Kasumi-1 (cell line): ENCODE data around the gene SLC66A2.
A peak's percentile ranks its signal among the peaks of the same experiment; 100 is the strongest.

Source experiments
- DNase-seq, 2 experiments: peaks; one replicate each; lab custom pipeline; 2025; lab: John Stamatoyannopoulos, UW

The SLC66A2 gene

GRCh38 chr18:79971211-79971952 is 19.9 kb upstream of the SLC66A2 start:
- no peak for DNase-seq

- no peak for DNase-seq
Observed at GRCh38 chr18:79970419-79971133, 19.1 kb upstream of the SLC66A2 start.

GRCh38 chr18:79965119-79965902 is 13.9 kb upstream of the SLC66A2 start:
- DNase-seq: peak; percentile 48 to 51

- peak; percentile 53 to 56 for DNase-seq
Observed at GRCh38 chr18:79964330-79965118, 13.1 kb upstream of the SLC66A2 start, which contains the start of gene HSBP1L1. HSBP1L1 (plus strand) TSS chr18:79964643; CDS start chr18:79964736, 93 bp downstream.

GRCh38 chr18:79963658-79964329 is 12.3 kb upstream of the SLC66A2 start:
- DNase-seq: no peak

- DNase-seq: no peak
Observed at GRCh38 chr18:79962835-79963657, 11.6 kb upstream of the SLC66A2 start.

- no peak for DNase-seq
Observed at GRCh38 chr18:79962311-79962710, 10.9 kb upstream of the SLC66A2 start.

- DNase-seq: peak in 1 of 2 experiments; percentile 15
Observed at GRCh38 chr18:79961527-79962291, 10.3 kb upstream of the SLC66A2 start.

GRCh38 chr18:79960921-79961526 is 9.6 kb upstream of the SLC66A2 start:
- no peak for DNase-seq

- peak; percentile 42 to 69 for DNase-seq
Observed at GRCh38 chr18:79960161-79960801, 8.8 kb upstream of the SLC66A2 start.

GRCh38 chr18:79958981-79959380 is 7.5 kb upstream of the SLC66A2 start:
- no peak for DNase-seq

GRCh38 chr18:79956276-79956675 is 4.8 kb upstream of the SLC66A2 start:
- DNase-seq: no peak

GRCh38 chr18:79955302-79956075 is 4.0 kb upstream of the SLC66A2 start:
- DNase-seq: no peak

- no peak for DNase-seq
Observed at GRCh38 chr18:79954791-79955190, 3.3 kb upstream of the SLC66A2 start.

- no peak for DNase-seq
Observed at GRCh38 chr18:79953971-79954651, 2.7 kb upstream of the SLC66A2 start.

- DNase-seq: no peak
Observed at GRCh38 chr18:79952996-79953559, 1.6 kb upstream of the SLC66A2 start.
